ENCODE measurements around the gene GHRH. TPM values are rescaled to one million over a fixed set of nuclear protein-coding genes. Genes with fewer than 3 reads are reported as not detected.

Gene GHRH
- total RNA-seq, 1 experiment from 2014 or later: not detected

DNA sequence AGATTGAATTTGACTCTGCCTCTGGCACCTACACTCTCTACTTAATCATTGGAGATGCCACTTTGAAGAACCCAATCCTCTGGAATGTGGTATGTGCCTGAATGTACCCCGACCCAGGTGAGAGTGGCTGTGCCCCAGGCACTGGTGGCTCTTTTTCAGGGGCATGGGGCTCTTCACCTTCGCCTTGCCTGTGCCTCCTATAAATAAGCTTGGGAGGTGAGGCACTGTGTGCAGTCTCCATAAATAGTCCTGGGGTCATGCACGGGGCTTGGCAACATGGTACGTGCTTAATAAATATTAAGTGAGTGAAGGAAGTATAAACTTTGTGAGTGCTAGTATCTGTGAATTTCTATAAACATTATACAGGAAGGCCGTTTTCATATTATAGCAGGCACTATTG is 33.0 kb downstream of the GHRH start:
- no peak overlapping the region for H2BK15ac ChIP-seq (ENCODE audit: low read depth, low read length)
- H3K27me3 ChIP-seq (ENCODE audit: insufficient read depth, low read length): no peaks in the 10 kb centered on the region
- no peak overlapping the region for H4K8ac ChIP-seq (replicated peaks; ENCODE audit: insufficient read length, low read depth, low read length)
- Mint-ChIP-seq H3K4me3 (no peak overlapping the region), H3K27ac (peak overlapping the region; percentile 28 to 96 (median 92)), H3K4me1 (peaks cover 46 to 49% of the 10 kb centered on the region in 2 experiments), H3K36me3 (ENCODE audit: insufficient read depth in 1 of 3, low read depth in 3 of 3) (peaks cover 51 to 94% (median 82%) of the 10 kb centered on the region in 3 experiments), H3K27me3 (ENCODE audit: low read depth) (no peaks in the 10 kb centered on the region), H3K9me3 (no peaks in the 10 kb centered on the region)
- H2BK120ac ChIP-seq (ENCODE audit: low read depth, low read length, poor library complexity, severe bottlenecking): no peak overlapping the region
- H4K91ac ChIP-seq (ENCODE audit: insufficient read length, low read depth, low read length): no peak overlapping the region
- H3K23me2 ChIP-seq (ENCODE audit: insufficient read length, low read depth, low read length, poor library complexity, severe bottlenecking): no peaks in the 10 kb centered on the region
- H3K9me3 ChIP-seq (ENCODE audit: control insufficient read depth, low read depth, low read length): no peaks in the 10 kb centered on the region
- no peak overlapping the region for H3K4ac ChIP-seq (ENCODE audit: low read depth, low read length)
- no peak overlapping the region for H2BK20ac ChIP-seq (ENCODE audit: low read depth, low read length, poor library complexity, severe bottlenecking)
- TF ChIP-seq, protein P1, sequence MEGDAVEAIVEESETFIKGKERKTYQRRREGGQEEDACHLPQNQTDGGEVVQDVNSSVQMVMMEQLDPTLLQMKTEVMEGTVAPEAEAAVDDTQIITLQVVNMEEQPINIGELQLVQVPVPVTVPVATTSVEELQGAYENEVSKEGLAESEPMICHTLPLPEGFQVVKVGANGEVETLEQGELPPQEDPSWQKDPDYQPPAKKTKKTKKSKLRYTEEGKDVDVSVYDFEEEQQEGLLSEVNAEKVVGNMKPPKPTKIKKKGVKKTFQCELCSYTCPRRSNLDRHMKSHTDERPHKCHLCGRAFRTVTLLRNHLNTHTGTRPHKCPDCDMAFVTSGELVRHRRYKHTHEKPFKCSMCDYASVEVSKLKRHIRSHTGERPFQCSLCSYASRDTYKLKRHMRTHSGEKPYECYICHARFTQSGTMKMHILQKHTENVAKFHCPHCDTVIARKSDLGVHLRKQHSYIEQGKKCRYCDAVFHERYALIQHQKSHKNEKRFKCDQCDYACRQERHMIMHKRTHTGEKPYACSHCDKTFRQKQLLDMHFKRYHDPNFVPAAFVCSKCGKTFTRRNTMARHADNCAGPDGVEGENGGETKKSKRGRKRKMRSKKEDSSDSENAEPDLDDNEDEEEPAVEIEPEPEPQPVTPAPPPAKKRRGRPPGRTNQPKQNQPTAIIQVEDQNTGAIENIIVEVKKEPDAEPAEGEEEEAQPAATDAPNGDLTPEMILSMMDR (conservative IDR thresholded peaks at IDR 0.05): no peak
- H2BK5ac ChIP-seq (ENCODE audit: insufficient read length, low read length): no peak overlapping the region
- no peak overlapping the region for H3K18ac ChIP-seq (ENCODE audit: insufficient read length, low read depth, low read length)
- no peak overlapping the region for H2BK12ac ChIP-seq (ENCODE audit: insufficient read length, low read depth, low read length)
- H3K9ac ChIP-seq (ENCODE audit: extremely low read depth, insufficient read length, low read length): no peak overlapping the region
- DNase-seq: no peak
- H3T11ph ChIP-seq (ENCODE audit: low read length): no peak overlapping the region
- H4K20me1 ChIP-seq (ENCODE audit: control insufficient read depth, insufficient read depth, insufficient read length): no peaks in the 10 kb centered on the region
- H3K56ac ChIP-seq (ENCODE audit: insufficient read length, low read depth, low read length): no peak overlapping the region
- no peak overlapping the region for H4K5ac ChIP-seq (ENCODE audit: insufficient read length, low read depth, low read length)
- H3K79me2 ChIP-seq (ENCODE audit: insufficient read depth, low read length): no peaks in the 10 kb centered on the region
- peak overlapping the region; percentile 8 for H3K27ac ChIP-seq (ENCODE audit: insufficient read length, low read depth, low read length)
- H3K4me2 ChIP-seq (ENCODE audit: insufficient read depth, insufficient read length, low read length): no peak overlapping the region
- H3K4me1 ChIP-seq (ENCODE audit: insufficient read depth, low read length): peaks cover 12% of the 10 kb centered on the region
- H2AK5ac ChIP-seq (ENCODE audit: insufficient read length, low read length): no peak overlapping the region
- H3K14ac ChIP-seq (ENCODE audit: insufficient read depth, low read length): no peak overlapping the region
- no peak overlapping the region for H3K23ac ChIP-seq (ENCODE audit: insufficient read length, low read depth, low read length)
- no CpG with 5 or more reads among the region's 5 CpGs for whole genome bisulfite sequencing (ENCODE audit: extremely low coverage, insufficient read length, low lambda C conversion rate)
- no peak overlapping the region for H2AFZ ChIP-seq (ENCODE audit: low read length)
- H3K79me1 ChIP-seq (ENCODE audit: insufficient read depth, low read depth, low read length, poor library complexity, severe bottlenecking): no peaks in the 10 kb centered on the region
